GM21390 (cell line): ENCODE measurements around the gene PCK2.

Source experiments
- ATAC-seq: cut with Tn5 transposase; IDR thresholded peaks from one replicate; pipeline ENCODE4 v1.9.1; 2021; ENCODE audit not compliant: unreplicated experiment

Gene PCK2

GRCh38 chr14:24150567-24150966 is 56.5 kb downstream of the PCK2 start:
- no peak for ATAC-seq

- no peak for ATAC-seq
Measured at GRCh38 chr14:24150993-24151392, 56.9 kb downstream of the PCK2 start.

- ATAC-seq: no peak
Measured at GRCh38 chr14:24151404-24152080, 57.4 kb downstream of the PCK2 start.
